HuH-7 (cell line): ENCODE data around the gene TIGD2.

Source experiments
- DNase-seq: peaks from one replicate; pipeline ENCODE4 v3.0.0; 2011; ENCODE audit warnings: low spot score

The TIGD2 gene

GRCh38 chr4:89162987-89163386 lies 51.7 kb downstream of the TIGD2 start:
- no peak for DNase-seq

GRCh38 chr4:89164400-89164799 lies 53.1 kb downstream of the TIGD2 start:
- DNase-seq: no peak
